SK-N-SH treated with all-trans-retinoic acid at 6 μM for 48 hours (cell line): Measurements from ENCODE around the gene ARRDC5.

Experiments used
- ARNTL ChIP-seq: fragments of 450-650 bp; formaldehyde crosslinking; IDR thresholded peaks from 2 replicates; pipeline ENCODE4 v1.5.0; 2020; ENCODE audit warnings: low read depth, mild to moderate bottlenecking, moderate library complexity, borderline replicate concordance
- BACH2 ChIP-seq: fragments of 250-450 bp; sonication (Bioruptor Pico); IDR thresholded peaks from 2 replicates; pipeline ENCODE4 v1.9.0; 2021; ENCODE audit warnings: mild to moderate bottlenecking, borderline replicate concordance
- ESRRG ChIP-seq: fragments of 250-450 bp; sonication (Bioruptor Pico); IDR thresholded peaks from 2 replicates; pipeline ENCODE4 v1.6.1; 2021; ENCODE audit warnings: mild to moderate bottlenecking
- OSR1 ChIP-seq: fragments of 250-450 bp; sonication (Bioruptor Pico); IDR thresholded peaks from 2 replicates; pipeline ENCODE4 v1.8.0; 2022; ENCODE audit warnings: moderate library complexity, mild to moderate bottlenecking, inconsistent platforms
- PPARA ChIP-seq: fragments of 250-450 bp; sonication (Bioruptor Pico); IDR thresholded peaks from 2 replicates; pipeline ENCODE4 v1.5.0; 2020; ENCODE audit warnings: mild to moderate bottlenecking, borderline replicate concordance
- RARB ChIP-seq: fragments of 250-450 bp; sonication (Bioruptor Pico); IDR thresholded peaks from 2 replicates; pipeline ENCODE4 v1.8.0; 2021; ENCODE audit warnings: mild to moderate bottlenecking, moderate library complexity
- TCF4 ChIP-seq: fragments of 250-450 bp; sonication (Bioruptor Pico); IDR thresholded peaks from 2 replicates; pipeline ENCODE4 v1.8.0; 2021; ENCODE audit warnings: mild to moderate bottlenecking, moderate library complexity, borderline replicate concordance
- TOX ChIP-seq: fragments of 250-450 bp; sonication (Bioruptor Pico); IDR thresholded peaks from 2 replicates; pipeline ENCODE4 v1.8.0; 2021; ENCODE audit warnings: mild to moderate bottlenecking, moderate library complexity, borderline replicate concordance
- ZC3H10 ChIP-seq: fragments of 250-450 bp; sonication (Bioruptor Pico); IDR thresholded peaks from 2 replicates; pipeline ENCODE4 v1.5.1; 2021; ENCODE audit warnings: mild to moderate bottlenecking, moderate library complexity
- ZFP3 ChIP-seq: fragments of 250-450 bp; sonication (Bioruptor Pico); IDR thresholded peaks from 2 replicates; pipeline ENCODE4 v1.5.0; 2020; ENCODE audit warnings: mild to moderate bottlenecking, moderate library complexity
- ZFP30 ChIP-seq: fragments of 450-650 bp; formaldehyde crosslinking; IDR thresholded peaks from 2 replicates; pipeline ENCODE4 v1.5.0; 2022; ENCODE audit warnings: mild to moderate bottlenecking, moderate library complexity
- ZNF565 ChIP-seq: fragments of 450-650 bp; formaldehyde crosslinking; conservative IDR thresholded peaks from 2 replicates; pipeline ENCODE4 v1.5.0; 2020; ENCODE audit warnings: low read depth, mild to moderate bottlenecking, moderate library complexity
- ZNF8 ChIP-seq: fragments of 450-650 bp; formaldehyde crosslinking; IDR thresholded peaks from 2 replicates; pipeline ENCODE4 v1.5.0; 2020; ENCODE audit warnings: mild to moderate bottlenecking, moderate library complexity
- TF ChIP-seq, protein P1 (sequence below): fragments of 250-450 bp; sonication (Bioruptor Pico); IDR thresholded peaks from 2 replicates; pipeline ENCODE4 v1.8.0; 2020; ENCODE audit warnings: mild to moderate bottlenecking, moderate library complexity, borderline replicate concordance

DNA sequence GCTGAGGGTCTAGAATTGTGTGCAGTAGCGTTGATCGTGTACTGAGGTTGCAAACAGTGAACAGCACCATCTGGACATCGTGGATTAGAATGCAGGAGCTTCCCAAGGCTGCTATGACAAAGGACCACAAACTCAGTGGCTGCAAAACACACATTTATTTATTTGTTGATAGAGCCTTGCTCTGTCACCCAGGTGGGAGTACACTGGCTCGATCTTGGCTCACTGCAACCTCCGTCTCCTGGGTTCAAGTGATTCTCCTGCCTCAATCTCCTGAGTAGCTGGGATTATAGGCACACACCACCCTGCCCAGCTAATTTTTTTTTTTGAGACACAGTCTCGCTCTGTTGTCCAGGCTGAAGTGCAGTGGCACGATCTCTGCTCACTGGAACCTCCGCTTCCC is 4.3 kb upstream of the ARRDC5 start:
- TF ChIP-seq, protein P1, sequence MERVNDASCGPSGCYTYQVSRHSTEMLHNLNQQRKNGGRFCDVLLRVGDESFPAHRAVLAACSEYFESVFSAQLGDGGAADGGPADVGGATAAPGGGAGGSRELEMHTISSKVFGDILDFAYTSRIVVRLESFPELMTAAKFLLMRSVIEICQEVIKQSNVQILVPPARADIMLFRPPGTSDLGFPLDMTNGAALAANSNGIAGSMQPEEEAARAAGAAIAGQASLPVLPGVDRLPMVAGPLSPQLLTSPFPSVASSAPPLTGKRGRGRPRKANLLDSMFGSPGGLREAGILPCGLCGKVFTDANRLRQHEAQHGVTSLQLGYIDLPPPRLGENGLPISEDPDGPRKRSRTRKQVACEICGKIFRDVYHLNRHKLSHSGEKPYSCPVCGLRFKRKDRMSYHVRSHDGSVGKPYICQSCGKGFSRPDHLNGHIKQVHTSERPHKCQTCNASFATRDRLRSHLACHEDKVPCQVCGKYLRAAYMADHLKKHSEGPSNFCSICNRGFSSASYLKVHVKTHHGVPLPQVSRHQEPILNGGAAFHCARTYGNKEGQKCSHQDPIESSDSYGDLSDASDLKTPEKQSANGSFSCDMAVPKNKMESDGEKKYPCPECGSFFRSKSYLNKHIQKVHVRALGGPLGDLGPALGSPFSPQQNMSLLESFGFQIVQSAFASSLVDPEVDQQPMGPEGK (CRISPR knock-in tag), result no peak
- TF ChIP-seq ZNF565 (CRISPR knock-in tag) (no peak), TOX (CRISPR knock-in tag) (no peak), ARNTL (CRISPR knock-in tag) (no peak), ZFP30 (CRISPR knock-in tag) (no peak), BACH2 (CRISPR knock-in tag) (no peak), ZNF8 (CRISPR knock-in tag) (no peak), ZFP3 (CRISPR knock-in tag) (no peak), ESRRG (CRISPR knock-in tag) (no peak), TCF4 (no peak), RARB (CRISPR knock-in tag) (no peak), OSR1 (no peak), ZC3H10 (CRISPR knock-in tag) (no peak), PPARA (CRISPR knock-in tag) (no peak)
